NCI-H128 (cell line): Measurements from ENCODE around the gene MALRD1.

ENCODE experiments used
- DNase-seq: peaks from one replicate; lab custom pipeline; 2025; ENCODE audit not compliant: unreplicated experiment; lab: John Stamatoyannopoulos, UW

The MALRD1 gene

GRCh38 chr10:19107406-19107805, 58.8 kb downstream of the MALRD1 start:
- no peak for DNase-seq

GRCh38 chr10:19111501-19112267, 63.1 kb downstream of the MALRD1 start:
- no peak for DNase-seq

GRCh38 chr10:19117438-19117837, 68.8 kb downstream of the MALRD1 start:
- DNase-seq, result no peak

GRCh38 chr10:19119191-19119590, 70.6 kb downstream of the MALRD1 start:
- no peak for DNase-seq

- no peak for DNase-seq
Observed at GRCh38 chr10:19120381-19120908, 71.8 kb downstream of the MALRD1 start.

- DNase-seq, result no peak
Observed at GRCh38 chr10:19133992-19134391, 85.4 kb downstream of the MALRD1 start.

GRCh38 chr10:19142967-19143366, 94.4 kb downstream of the MALRD1 start:
- no peak for DNase-seq

- DNase-seq, result no peak
Observed at GRCh38 chr10:19144206-19144605, 95.6 kb downstream of the MALRD1 start.

GRCh38 chr10:19154375-19154774, 105.8 kb downstream of the MALRD1 start:
- no peak for DNase-seq

- DNase-seq, result no peak
Observed at GRCh38 chr10:19158358-19158757, 109.8 kb downstream of the MALRD1 start.

- no peak for DNase-seq
Observed at GRCh38 chr10:19158870-19159269, 110.3 kb downstream of the MALRD1 start.

GRCh38 chr10:19164461-19164860, 115.9 kb downstream of the MALRD1 start:
- DNase-seq, result no peak

GRCh38 chr10:19168584-19168983, 120.0 kb downstream of the MALRD1 start:
- no peak for DNase-seq

GRCh38 chr10:19169041-19169440, 120.4 kb downstream of the MALRD1 start:
- DNase-seq, result no peak

- no peak for DNase-seq
Observed at GRCh38 chr10:19169684-19170083, 121.1 kb downstream of the MALRD1 start.

GRCh38 chr10:19178675-19179074, 130.1 kb downstream of the MALRD1 start:
- DNase-seq, result no peak

- DNase-seq, result no peak
Observed at GRCh38 chr10:19184891-19185290, 136.3 kb downstream of the MALRD1 start.

GRCh38 chr10:19194866-19195265, 146.3 kb downstream of the MALRD1 start:
- DNase-seq, result no peak

- DNase-seq, result no peak
Observed at GRCh38 chr10:19195698-19196097, 147.1 kb downstream of the MALRD1 start.

GRCh38 chr10:19200211-19200610, 151.6 kb downstream of the MALRD1 start:
- DNase-seq, result no peak

GRCh38 chr10:19204246-19204917, 155.8 kb downstream of the MALRD1 start:
- DNase-seq, result no peak

- DNase-seq, result peak; percentile 13
Observed at GRCh38 chr10:19209319-19209718, 160.7 kb downstream of the MALRD1 start.
